ENCODE measurements around the gene MGP.

MGP gene

GRCh38 chr12:14930299-14930698 lies 44.6 kb upstream of the MGP start:
- no peak overlapping the region for H3K27ac ChIP-seq
- no peaks in the 10 kb centered on the region for H3K27me3 ChIP-seq (ENCODE audit: insufficient read depth, low read depth, severe bottlenecking)
- no peak for TF ChIP-seq CTCF (IDR thresholded peaks at IDR 0.05; ENCODE audit: low read depth, low read length)
- no peak overlapping the region for H3K4me3 ChIP-seq (ENCODE audit: low read depth, low read length)
- DNase-seq, result no peak
- no peaks in the 10 kb centered on the region for H3K36me3 ChIP-seq
- no peaks in the 10 kb centered on the region for H3K9me3 ChIP-seq (ENCODE audit: severe bottlenecking)

GRCh38 chr12:14928931-14929330 lies 43.3 kb upstream of the MGP start:
- TF ChIP-seq CTCF (IDR thresholded peaks at IDR 0.05; ENCODE audit: low read depth, low read length), result no peak

GRCh38 chr12:14927267-14927666 lies 41.6 kb upstream of the MGP start:
- H3K27me3 ChIP-seq (ENCODE audit: insufficient read depth, low read depth, severe bottlenecking), result no peaks in the 10 kb centered on the region
- no peak for DNase-seq
- no peaks in the 10 kb centered on the region for H3K36me3 ChIP-seq
- no peaks in the 10 kb centered on the region for H3K9me3 ChIP-seq (ENCODE audit: severe bottlenecking)
- no peak overlapping the region for H3K27ac ChIP-seq
- H3K4me3 ChIP-seq (ENCODE audit: low read depth, low read length), result no peak overlapping the region
- no peak for TF ChIP-seq CTCF (IDR thresholded peaks at IDR 0.05; ENCODE audit: low read depth, low read length)

More at GRCh38 chr12:14928931-14929330, 43.3 kb upstream of the MGP start:
- H3K4me3 ChIP-seq (ENCODE audit: low read depth, low read length), result no peak overlapping the region
- H3K36me3 ChIP-seq, result no peaks in the 10 kb centered on the region
- no peak for DNase-seq
- no peaks in the 10 kb centered on the region for H3K27me3 ChIP-seq (ENCODE audit: insufficient read depth, low read depth, severe bottlenecking)
- H3K27ac ChIP-seq, result no peak overlapping the region
- H3K9me3 ChIP-seq (ENCODE audit: severe bottlenecking), result no peaks in the 10 kb centered on the region

- Histone ChIP-seq H3K27ac (no peak overlapping the region), H3K27me3 (ENCODE audit: insufficient read depth, low read depth, severe bottlenecking) (no peaks in the 10 kb centered on the region), H3K4me3 (ENCODE audit: low read depth, low read length) (no peak overlapping the region), H3K9me3 (ENCODE audit: severe bottlenecking) (no peaks in the 10 kb centered on the region), H3K36me3 (no peaks in the 10 kb centered on the region)
- no peak for TF ChIP-seq CTCF (IDR thresholded peaks at IDR 0.05; ENCODE audit: low read depth, low read length)
- no peak for DNase-seq
Observed at GRCh38 chr12:14924541-14924940, 38.9 kb upstream of the MGP start.

- DNase-seq, result no peak
- Histone ChIP-seq H3K27ac (no peak overlapping the region), H3K36me3 (no peaks in the 10 kb centered on the region), H3K4me3 (ENCODE audit: low read depth, low read length) (no peak overlapping the region), H3K27me3 (ENCODE audit: insufficient read depth, low read depth, severe bottlenecking) (no peaks in the 10 kb centered on the region), H3K9me3 (ENCODE audit: severe bottlenecking) (no peaks in the 10 kb centered on the region)
- no peak for TF ChIP-seq CTCF (IDR thresholded peaks at IDR 0.05; ENCODE audit: low read depth, low read length)
Observed at GRCh38 chr12:14923944-14924343, 38.3 kb upstream of the MGP start.

- TF ChIP-seq CTCF (IDR thresholded peaks at IDR 0.05; ENCODE audit: low read depth, low read length), result no peak
Observed at GRCh38 chr12:14921218-14921617, 35.6 kb upstream of the MGP start.

More at GRCh38 chr12:14921218-14921617, 35.6 kb upstream of the MGP start:
- Histone ChIP-seq H3K4me3 (ENCODE audit: low read depth, low read length) (no peak overlapping the region), H3K27ac (no peak overlapping the region), H3K9me3 (ENCODE audit: severe bottlenecking) (peaks cover 3% of the 10 kb centered on the region), H3K36me3 (no peaks in the 10 kb centered on the region), H3K27me3 (ENCODE audit: insufficient read depth, low read depth, severe bottlenecking) (no peaks in the 10 kb centered on the region)
- no peak for DNase-seq
